HCT116 (cell line): Measurements from ENCODE around the gene HOXA7.

Experiments used
- EZH2 ChIP-seq: fragments of 200-600 bp; sonication (generic); IDR thresholded peaks from 2 replicates; pipeline ENCODE4 v1.6.1; 2017; ENCODE audit warnings: antibody characterized with exemption, mixed run types
- MAX ChIP-seq: IDR thresholded peaks from 2 replicates; pipeline ENCODE4 v1.6.1; 2012
- REST ChIP-seq: IDR thresholded peaks from 2 replicates; pipeline ENCODE4 v1.6.1; 2012; ENCODE audit warnings: low read depth
- SP1 ChIP-seq: IDR thresholded peaks from 2 replicates; pipeline ENCODE4 v1.6.1; 2012; ENCODE audit warnings: low read depth
- ZFX ChIP-seq: fragments of 450-650 bp; IDR thresholded peaks from 2 replicates; pipeline ENCODE4 v1.6.1; 2017
- ZNF274 ChIP-seq: fragments of 200-500 bp; sonication (Bioruptor generic); IDR thresholded peaks from 2 replicates; pipeline ENCODE4 v1.6.1; 2014; ENCODE audit warnings: mild to moderate bottlenecking, low read depth, low read length, inconsistent platforms

GRCh38 chr7:27138985-27139333 is 17.5 kb downstream of the HOXA7 start:
- TF ChIP-seq ZFX (no peak), SP1 (no peak), ZNF274 (no peak), EZH2 (no peak), MAX (no peak), REST (no peak)
